Ishikawa (cell line): ENCODE measurements around the gene CPVL.

ENCODE experiments used
- CREB1 ChIP-seq: IDR thresholded peaks from 2 replicates; pipeline ENCODE4 v1.6.1; 2012; ENCODE audit warnings: low read depth
- EP300 ChIP-seq: IDR thresholded peaks from 2 replicates; pipeline ENCODE4 v1.6.1; 2012; ENCODE audit warnings: borderline replicate concordance
- TAF1 ChIP-seq: IDR thresholded peaks from 2 replicates; pipeline ENCODE4 v1.6.1; 2012; ENCODE audit warnings: low read depth, mild to moderate bottlenecking
- TCF12 ChIP-seq: IDR thresholded peaks from 2 replicates; pipeline ENCODE4 v1.6.1; 2012; ENCODE audit warnings: low read depth

DNA sequence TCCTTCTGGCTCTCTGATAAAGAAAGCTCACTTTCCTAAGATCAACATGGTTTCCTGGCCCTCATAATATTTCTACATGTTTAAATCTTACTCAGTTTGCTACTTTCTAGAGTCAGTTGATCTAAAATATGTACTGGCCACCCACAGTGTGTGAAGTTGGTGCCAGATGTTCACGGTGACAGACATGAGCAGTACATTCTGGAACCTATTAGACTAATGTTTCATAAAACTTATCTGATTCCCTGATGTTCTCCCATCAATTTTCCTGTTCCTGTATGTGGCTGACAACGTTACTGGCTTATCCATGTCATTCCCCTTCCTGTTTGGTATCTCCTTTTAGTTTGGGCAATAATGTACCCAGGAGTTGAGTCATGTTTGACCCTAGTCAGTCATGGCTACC is 13.7 kb upstream of the CPVL start:
- TF ChIP-seq EP300, result no peak
- TF ChIP-seq CREB1, result no peak
- no peak for TF ChIP-seq TAF1
- no peak for TF ChIP-seq TCF12
